C4-2B (cell line): ENCODE measurements around the gene PLXNA1.

ENCODE experiments used
- ZFX ChIP-seq: fragments of 450-650 bp; IDR thresholded peaks from 2 replicates; pipeline ENCODE4 v1.6.1; 2017
- TF ChIP-seq, protein P1 (sequence below): fragments of 450-650 bp; conservative IDR thresholded peaks from 2 replicates; pipeline ENCODE4 v1.5.1; 2017; ENCODE audit warnings: mild to moderate bottlenecking

DNA sequence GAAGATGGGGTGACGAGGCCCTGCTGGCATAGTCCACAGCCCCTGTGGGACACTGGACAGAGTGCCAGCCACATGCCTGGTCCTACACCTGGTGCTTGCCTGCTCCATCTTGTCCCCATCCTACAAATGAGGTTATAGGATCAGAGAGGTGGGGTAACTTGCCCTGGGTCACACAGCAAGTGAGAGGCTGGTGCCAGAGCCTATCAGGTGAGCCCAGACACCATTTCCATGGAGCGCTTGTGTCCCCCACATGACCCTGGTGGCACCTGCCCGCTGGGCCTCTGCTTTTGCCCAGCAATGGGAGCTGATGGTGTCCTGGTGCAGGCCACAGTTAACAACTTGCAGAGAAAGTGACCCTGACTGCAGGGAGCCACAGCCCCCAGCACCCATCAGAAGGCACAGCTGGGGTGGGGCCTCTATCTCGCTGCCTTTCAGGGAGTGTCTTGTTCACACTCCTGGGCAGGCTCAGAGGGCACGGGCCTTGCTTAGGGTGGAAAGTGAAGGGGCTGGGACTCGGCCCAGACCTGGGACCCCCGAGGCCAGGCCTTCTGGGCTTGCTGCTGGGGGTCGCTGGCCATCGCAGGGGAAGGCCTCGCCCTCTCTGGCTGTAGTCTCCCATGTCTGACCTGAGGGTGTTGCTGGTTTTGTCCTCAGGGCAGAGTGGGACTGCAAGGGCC is 7.2 kb downstream of the PLXNA1 start:
- TF ChIP-seq, protein P1, sequence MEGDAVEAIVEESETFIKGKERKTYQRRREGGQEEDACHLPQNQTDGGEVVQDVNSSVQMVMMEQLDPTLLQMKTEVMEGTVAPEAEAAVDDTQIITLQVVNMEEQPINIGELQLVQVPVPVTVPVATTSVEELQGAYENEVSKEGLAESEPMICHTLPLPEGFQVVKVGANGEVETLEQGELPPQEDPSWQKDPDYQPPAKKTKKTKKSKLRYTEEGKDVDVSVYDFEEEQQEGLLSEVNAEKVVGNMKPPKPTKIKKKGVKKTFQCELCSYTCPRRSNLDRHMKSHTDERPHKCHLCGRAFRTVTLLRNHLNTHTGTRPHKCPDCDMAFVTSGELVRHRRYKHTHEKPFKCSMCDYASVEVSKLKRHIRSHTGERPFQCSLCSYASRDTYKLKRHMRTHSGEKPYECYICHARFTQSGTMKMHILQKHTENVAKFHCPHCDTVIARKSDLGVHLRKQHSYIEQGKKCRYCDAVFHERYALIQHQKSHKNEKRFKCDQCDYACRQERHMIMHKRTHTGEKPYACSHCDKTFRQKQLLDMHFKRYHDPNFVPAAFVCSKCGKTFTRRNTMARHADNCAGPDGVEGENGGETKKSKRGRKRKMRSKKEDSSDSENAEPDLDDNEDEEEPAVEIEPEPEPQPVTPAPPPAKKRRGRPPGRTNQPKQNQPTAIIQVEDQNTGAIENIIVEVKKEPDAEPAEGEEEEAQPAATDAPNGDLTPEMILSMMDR = no peak
- TF ChIP-seq ZFX = no peak
